GM19395 (cell line): ENCODE data around the gene RIPOR2.
"Not testable (repeated sequence)": the region's sequence is repeated elsewhere in the genome, so short reads cannot be mapped to it uniquely, and the experiment has no call there.

Experiments
- ATAC-seq: cut with Tn5 transposase; IDR thresholded peaks from one replicate; pipeline ENCODE4 v1.9.1; 2021; ENCODE audit warnings: mild to moderate bottlenecking, moderate library complexity; ENCODE audit not compliant: unreplicated experiment

Gene RIPOR2

GRCh38 chr6:24927985-24928745 lies 7.6 kb downstream of the RIPOR2 start:
- no peak for ATAC-seq

- no peak for ATAC-seq
These were observed 8.3 kb downstream of the RIPOR2 start for GRCh38 chr6:24927277-24927955.

GRCh38 chr6:24926647-24927046 lies 9.1 kb downstream of the RIPOR2 start:
- ATAC-seq = not testable (repeated sequence)

GRCh38 chr6:24926192-24926591 lies 9.6 kb downstream of the RIPOR2 start:
- no peak for ATAC-seq

GRCh38 chr6:24925661-24926060 lies 10.1 kb downstream of the RIPOR2 start:
- ATAC-seq = no peak

GRCh38 chr6:24924580-24925356 lies 11.0 kb downstream of the RIPOR2 start:
- no peak for ATAC-seq

GRCh38 chr6:24923885-24924401 lies 11.8 kb downstream of the RIPOR2 start:
- ATAC-seq = no peak

GRCh38 chr6:24922814-24923213 lies 12.9 kb downstream of the RIPOR2 start:
- no peak for ATAC-seq

GRCh38 chr6:24922170-24922569 lies 13.6 kb downstream of the RIPOR2 start:
- ATAC-seq = no peak

- no peak for ATAC-seq
These were observed 15.6 kb downstream of the RIPOR2 start for GRCh38 chr6:24920136-24920535.

- peak; percentile 68 for ATAC-seq
These were observed 16.5 kb downstream of the RIPOR2 start for GRCh38 chr6:24919056-24919892.

- ATAC-seq = no peak
These were observed 17.1 kb downstream of the RIPOR2 start for GRCh38 chr6:24918641-24919055.

- ATAC-seq = no peak
These were observed 19.3 kb downstream of the RIPOR2 start for GRCh38 chr6:24916496-24916895.

- ATAC-seq = no peak
These were observed 20.1 kb downstream of the RIPOR2 start for GRCh38 chr6:24915641-24916040.

- not testable (repeated sequence) for ATAC-seq
These were observed 21.7 kb downstream of the RIPOR2 start for GRCh38 chr6:24914082-24914481.

GRCh38 chr6:24911796-24912382 lies 23.9 kb downstream of the RIPOR2 start:
- ATAC-seq = no peak

GRCh38 chr6:24910961-24911725 lies 24.6 kb downstream of the RIPOR2 start:
- ATAC-seq = peak; percentile 34

- peak; percentile 70 for ATAC-seq
These were observed 25.3 kb downstream of the RIPOR2 start for GRCh38 chr6:24910331-24910960.
